Measurements from ENCODE around the gene NOC2L. TPM values are rescaled to one million over a fixed set of nuclear protein-coding genes. Genes with fewer than 3 reads are reported as not detected.

NOC2L gene
- total RNA-seq, 1 experiment from 2014 or later: 68.1 TPM

DNA sequence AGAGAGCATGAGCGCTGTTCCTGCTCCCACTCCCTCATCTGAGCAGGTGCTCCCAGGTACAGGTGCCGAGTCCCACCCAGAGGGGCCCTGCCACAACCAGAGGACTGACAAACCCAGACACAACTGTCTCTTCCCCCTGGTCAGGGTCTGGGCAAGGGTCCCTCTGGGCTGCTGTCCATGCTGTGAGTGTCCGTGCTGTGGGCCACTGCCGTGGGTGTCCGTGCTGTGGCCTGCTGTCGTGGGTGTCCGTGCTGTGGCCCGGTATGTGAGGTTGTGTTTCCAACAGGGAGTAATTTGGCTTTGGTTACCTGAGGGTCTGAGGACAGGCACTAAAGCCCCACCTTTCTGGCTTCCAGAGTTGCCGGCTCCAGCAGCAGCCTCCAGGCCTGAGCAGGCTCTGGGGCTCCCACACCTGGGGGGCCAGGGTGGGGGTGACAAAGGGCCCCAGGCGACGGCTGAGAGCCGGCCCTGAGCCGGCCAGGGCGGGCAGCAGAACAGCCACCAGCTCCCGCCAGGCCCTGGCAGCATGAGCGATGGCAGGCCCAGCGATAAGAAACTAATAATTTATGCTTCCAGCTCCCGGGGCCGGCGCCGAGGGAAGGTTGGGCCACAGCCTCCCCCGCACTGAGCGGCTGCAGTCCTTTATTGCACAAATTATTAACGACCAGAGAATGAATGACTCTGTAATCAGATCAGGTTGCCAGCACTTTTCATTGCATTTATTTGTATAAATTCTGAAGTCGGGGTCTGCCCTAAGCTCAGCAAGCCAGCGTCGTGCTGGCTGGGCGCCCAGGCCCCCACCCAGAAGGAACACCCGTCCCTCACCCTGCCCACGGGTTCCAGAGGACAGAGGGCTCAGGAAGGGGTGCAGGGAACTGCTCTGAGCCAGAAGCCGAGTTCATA lies 42.6 kb downstream of the NOC2L start:
- DNase-seq (ENCODE audit: low read depth): no peak

DNA sequence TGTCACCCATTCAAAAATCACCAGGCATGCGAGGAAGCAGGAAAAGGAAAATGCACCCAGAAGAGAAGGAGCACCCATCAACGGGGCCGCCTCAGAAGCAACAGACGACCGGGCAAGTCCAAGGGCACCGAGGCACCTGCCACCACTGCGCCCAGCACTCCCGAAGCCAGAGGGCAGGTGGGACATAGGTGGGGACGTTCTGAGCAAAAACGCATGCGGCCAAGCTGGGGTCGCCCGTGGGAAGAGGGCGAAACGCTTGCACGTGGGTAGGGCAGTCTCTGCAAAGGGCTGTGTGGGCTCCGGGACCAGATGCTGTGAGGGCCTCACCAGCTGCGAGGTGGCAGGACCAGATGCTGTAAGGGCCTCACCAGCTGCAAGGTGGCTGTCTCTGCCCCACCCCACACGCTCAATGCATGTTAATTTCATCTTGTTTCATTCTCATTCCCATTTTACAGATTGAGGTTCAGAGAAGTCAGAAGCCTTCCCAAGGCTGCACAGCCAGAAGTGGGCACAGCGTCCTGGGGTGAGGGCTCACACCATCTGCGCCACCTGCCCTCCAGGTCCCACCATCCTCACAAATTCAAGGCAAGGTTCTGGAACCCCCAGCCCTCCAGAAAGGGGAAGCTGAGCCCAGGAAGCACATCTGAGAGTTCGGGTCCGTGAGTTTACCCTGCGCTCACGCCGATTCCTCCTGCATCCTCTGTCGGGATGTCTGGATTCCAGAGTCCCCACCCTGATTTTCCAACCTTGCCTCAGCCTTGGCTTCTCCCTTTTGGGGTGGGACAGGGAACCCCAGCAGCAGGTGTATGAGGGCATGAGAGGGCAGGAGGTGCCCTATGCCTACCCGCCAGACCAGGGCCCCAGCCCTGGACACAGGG lies 43.5 kb downstream of the NOC2L start:
- no peak for DNase-seq (ENCODE audit: low read depth)

DNA sequence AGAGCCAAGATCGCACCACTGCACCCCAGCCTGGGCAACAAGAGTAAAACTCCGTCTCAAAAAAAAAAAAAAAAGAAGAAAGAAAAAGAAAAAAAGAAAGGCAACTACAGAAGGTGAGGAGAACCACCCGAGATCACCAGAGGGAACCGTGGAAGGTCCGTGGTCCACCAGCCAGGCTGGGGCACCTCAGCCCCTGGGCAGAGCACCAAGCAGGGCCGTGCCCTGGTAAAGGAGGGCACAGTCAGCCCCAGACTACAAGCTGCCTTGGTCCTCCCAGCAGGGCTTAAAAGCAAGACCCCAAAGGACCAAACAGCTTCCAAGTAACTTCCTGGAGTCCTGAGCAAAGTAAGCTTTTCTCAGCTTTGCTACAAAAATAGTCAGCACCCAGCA lies 44.2 kb downstream of the NOC2L start:
- no peak for DNase-seq (ENCODE audit: low read depth)

DNA sequence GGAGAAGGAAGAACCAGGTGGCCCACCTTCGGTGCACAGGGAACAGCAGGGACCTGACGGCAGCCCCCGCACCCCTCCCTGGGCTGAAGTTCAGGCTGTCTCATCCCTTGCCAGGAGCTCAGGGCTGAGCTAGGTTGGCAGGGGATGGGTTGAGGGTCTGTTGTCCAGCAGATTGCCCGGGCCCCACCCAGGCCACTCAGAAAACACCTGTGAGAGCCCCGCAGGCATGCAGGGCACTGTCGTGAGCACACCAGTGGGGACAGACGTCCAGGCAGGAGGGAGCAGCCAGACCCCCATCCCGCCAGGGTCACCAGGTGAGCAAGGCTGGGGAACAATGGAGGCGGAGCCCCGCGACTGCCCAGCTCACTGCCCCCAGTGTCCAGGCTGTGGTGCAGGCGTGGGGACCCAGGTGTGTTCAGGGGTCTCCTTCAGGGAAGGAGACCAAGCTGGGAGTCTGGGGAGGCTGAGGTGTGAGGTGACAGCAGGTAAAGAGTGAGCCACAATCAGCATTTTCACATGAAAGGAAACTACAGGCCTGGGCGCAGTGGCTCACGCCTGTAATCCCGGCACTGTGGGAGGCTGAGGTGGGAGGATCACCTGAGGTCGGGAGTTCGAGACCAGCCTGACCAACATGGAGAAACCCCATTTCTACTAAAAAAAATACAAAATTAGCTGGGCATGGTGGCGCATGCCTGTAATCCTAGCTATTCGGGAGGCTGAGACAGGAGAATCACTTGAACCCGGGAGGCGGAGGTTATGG lies 44.7 kb downstream of the NOC2L start:
- DNase-seq (ENCODE audit: low read depth): no peak

DNA sequence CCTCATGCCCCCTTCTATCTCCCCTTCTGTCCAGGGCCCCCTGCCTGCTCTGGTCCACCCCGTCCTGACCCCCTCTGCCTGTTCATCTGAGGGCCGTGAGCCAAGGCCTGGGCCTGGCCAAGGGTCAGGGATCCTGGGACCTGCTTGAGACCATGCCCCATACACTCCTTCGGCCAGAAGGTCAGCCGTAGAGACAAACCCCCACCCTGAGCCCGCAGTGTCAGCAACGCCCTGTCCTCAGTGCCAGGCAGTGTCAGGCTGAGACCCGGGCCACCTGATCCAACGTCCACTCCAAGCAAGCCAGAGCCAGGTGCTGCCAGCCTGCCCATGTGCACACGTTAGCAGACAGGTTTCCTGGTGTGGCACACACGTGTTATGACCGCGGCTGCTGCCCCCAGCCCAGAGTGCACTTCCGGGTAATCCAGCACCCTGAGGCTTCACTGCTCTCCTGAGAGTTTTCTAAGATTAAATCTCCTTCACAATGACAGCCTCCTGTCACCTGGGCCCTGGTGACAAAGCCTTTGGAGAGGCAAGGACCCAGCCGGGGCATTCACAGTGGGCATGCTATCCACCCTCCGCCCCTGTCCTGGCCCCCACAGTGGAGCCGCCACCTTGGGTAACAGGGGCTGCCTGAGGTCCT lies 45.4 kb downstream of the NOC2L start:
- DNase-seq (ENCODE audit: low read depth): no peak

DNA sequence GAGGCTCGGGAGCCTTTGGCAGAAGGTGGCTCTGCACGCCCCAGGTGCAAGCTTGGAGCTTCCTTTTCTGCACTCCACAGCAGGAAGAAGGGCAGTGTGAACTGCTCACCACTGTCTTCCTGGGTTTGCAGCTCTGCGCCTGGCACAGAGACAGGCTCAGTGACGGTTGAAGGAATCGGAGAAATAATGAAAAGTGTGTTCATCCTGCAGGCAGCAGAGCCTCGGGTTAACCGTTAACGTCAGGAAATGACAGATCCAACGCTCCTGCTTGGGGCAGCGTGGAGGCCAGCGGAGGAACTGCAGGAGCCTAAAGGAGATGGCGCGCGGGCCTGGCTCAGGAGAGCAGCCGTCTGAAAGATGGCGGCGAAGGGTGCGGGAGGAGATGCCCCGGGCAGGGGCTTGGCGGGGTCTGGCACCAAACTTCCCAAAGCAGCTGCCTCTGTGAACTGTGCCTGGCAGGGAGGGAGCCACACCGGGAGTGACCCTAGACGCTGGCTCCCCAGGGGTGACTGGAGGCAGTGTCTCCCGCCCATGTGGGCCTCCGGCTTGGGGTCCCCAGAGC lies 46.2 kb downstream of the NOC2L start:
- peak; percentile 38 for DNase-seq (ENCODE audit: low read depth)

DNA sequence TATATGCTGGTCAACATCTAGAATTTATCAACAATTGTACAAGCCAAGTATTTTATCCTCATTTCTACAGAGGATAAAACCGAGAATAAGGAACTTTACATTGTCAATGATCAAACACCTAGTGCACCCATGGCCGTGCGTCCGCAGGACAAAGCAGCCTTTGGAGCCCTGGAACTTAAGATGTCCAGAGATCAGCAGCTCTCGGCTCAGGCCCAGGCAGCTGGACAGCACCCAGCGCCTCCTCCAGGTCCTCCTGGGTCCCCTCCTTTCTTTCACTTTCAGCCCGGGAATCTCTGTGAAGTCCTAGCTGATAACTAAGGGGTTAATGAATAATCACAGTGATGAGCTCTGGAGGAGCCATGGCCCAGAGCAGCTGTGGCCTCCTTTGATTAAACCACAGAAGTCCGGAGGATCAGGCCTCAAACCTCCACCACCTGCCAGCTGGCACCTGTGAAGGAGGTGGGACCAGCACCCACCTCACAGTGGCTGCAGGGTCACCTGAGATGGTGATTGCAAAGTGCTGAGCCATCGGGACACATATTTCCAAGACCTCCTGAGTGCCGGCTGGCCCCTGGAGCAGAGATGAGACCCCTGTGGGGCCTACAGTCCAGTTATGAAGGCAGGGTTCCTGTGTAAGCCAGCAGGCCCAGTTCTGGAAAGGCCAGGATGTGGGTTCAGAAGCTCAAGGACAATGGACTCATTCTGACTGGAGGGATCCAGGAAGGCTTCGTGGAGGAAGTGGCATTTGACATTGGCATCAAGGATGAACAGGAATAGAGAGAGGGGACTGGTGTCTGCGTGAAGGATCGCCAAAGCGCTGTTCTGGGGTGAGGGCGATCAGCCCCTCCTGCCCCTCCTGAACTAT lies 46.9 kb downstream of the NOC2L start:
- no peak for DNase-seq (ENCODE audit: low read depth)

DNA sequence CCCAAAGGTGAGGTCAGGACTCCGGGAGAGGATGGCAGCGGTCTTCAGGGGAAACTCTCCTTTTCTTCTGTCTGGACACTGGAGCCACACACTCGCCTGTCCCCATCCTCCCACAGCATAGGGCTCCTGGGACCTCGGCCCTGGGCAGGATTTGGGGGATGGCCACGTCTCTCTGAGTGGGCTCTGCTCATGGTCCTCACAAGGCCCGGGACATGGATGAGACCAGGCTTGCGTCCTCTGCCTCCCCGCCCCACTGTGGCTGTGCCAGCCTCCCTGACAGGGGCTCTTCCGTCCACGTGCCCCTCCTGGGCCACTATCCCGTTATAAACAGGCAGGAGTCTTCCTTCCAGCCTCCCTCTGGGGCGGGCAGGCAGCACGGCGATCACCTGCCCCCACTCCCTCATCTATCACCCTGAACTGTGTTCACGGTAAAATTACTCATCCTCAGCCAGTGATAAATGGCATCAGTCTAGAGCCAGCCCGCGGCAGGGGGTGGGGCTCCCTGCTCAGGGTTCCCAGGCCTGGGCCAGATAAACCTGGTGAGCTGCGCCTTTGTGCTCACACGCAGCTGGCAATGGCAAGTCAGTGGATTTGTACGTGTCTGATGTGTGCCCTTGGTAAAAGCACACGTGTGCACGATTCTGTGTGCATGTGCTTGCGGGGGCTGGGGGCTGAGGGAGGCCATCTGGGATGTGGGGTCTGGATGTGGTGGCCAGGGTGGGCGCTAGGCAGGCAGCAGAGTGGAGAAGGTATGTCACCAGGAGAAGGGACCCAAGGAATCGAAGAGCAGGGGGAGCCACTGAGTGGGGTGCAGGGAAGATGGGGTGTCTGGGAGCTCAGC lies 48.0 kb downstream of the NOC2L start:
- DNase-seq (ENCODE audit: low read depth): peak; percentile 51

DNA sequence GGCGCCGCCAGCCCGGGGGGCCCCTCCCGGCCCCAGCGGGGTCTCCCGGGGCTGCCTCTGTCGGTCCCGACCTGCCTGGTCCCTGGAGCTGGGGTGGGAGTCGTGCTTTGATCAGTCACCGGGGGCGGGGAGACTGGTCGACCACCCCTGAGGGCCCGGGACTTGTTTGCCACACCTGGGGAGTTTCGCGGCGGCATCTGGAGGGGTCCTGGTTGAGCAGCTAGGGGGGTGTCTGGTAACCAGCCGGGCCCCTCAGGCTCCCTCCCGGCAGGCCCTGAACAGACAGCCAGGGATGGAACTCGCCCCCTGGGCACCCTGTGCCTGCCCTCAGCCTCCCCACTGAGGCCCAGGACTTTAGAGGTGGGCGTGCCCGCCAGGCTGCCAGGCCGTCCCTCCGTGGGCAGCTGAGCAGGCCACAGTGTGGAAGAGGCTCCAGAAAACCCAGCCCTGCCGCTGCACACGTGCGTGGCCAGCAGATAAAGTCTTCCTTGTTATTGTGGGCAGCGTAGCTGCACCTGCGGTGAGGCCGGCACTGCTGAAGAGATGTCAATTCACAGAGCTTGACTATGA lies 48.7 kb downstream of the NOC2L start:
- no peak for DNase-seq (ENCODE audit: low read depth)

DNA sequence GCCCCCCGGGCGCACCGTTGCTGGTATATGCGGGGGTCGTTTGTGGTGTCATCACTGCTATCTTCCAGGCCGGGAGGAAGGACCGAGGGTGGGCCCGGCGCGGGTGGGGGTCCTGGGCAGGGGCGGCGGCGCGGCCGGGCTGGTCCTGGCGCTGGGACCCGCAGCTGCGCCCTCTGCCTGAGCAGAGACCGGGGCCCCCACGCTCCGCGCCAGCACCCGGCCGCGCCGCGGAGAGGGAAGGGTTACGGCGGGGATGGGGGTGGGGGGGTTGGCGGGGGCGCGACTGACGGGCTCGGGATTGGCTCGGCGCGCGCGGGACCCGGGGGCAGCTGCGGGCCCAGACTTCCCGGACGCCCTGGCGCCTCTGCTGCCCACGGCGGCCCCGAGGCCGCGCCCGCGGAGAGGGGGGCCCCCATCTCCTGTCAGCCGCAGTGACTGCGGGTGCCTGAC lies 49.2 kb downstream of the NOC2L start:
- DNase-seq (ENCODE audit: low read depth): no peak

DNA sequence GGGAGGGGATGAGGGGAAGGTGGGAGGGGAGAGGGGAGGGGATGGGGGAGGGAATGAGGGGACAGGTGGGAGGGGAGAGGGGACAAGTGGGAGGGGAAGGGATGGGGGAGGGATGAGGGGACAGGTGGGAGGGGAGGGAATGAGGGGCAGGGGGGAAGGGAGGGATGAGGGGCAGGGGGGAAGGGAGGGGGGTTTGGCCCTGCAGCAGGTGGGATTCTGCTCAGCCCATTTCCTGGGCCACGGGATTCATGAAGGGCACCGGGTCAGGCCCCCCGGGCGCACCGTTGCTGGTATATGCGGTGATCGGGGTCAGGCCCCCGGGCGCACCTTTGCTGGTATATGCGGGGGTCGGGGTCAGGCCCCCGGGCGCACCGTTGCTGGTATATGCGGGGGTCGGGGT lies 50.4 kb downstream of the NOC2L start:
- DNase-seq (ENCODE audit: low read depth): no peak

DNA sequence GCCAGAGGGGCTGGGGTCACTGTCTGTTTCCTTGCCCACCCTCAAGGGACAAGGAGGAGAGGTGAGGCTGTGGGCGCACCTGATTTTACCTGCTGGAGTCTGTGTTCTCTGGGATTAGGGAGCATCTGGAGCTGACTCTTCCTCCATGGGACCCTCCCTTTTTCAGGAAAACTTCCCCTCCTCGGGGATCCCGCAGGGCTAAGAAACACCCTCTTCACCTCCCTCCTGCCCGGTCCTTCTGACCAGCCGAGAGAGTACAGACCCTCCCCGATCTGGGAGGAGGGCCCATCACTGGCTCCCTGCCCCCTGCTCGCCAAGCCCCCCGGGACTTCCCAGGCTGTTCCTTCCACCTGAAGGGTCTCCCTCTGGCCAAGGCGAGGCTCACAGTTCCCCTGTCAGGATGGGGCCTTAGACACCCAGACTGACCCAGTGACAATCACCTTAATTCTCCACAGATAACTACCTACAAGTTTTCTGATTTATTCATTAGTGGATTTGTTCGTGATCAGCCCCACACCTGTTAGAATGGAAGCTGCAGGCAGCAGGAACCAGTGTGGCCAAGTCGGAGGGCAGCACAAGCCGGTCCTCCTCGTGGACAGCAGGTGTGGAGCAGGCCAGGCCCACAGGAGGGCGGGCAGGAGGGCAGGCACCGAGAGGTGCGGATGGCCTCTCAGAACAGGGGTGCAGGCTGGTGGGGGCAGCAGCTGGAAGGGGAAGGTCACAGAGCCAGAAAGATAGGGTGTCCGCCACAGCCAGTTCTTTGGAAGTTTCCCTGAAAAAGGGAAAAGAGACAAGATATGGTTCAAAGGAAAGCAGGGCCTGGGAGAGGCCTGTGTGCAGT lies 51.2 kb downstream of the NOC2L start:
- DNase-seq (ENCODE audit: low read depth): no peak

DNA sequence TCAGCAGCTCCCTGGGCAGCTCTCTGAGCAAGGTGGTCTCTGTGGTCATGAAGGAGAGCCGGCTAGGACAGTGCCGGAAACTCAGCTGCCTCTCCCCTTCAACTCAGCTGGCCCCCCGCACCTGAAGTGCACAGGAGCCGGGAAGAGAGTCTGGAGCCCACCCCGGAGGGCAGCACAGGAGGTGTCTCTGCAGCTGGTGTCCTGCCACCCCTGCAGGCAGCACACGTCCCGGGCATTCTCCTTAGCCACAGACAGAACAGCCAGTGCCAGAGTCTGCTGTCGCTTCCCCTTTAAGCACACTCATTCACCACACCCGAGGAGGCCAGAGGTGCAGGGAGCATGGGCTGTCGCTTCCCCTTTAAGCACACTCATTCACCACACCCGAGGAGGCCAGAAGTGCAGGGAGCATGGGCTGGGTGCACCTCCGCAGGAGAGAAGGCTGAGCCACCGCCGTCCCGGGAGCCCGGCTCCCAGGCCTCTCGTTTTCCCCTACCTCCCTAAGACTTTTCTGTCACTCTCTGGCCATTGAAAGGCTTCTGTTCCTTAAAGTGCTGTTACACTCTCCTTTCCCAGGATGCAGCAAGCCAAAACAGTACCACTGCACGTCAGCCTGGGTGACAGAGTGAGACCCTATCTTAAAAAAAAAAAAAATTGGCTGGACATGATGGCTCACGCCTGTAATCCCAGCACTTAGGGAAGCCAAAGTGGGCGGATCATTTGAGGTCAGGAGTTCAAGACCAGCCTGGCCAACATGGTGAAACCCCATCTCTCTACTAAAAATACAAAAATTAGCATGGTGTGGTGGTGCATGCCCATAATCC lies 52.2 kb downstream of the NOC2L start:
- peak; percentile 73 for DNase-seq (ENCODE audit: low read depth)

DNA sequence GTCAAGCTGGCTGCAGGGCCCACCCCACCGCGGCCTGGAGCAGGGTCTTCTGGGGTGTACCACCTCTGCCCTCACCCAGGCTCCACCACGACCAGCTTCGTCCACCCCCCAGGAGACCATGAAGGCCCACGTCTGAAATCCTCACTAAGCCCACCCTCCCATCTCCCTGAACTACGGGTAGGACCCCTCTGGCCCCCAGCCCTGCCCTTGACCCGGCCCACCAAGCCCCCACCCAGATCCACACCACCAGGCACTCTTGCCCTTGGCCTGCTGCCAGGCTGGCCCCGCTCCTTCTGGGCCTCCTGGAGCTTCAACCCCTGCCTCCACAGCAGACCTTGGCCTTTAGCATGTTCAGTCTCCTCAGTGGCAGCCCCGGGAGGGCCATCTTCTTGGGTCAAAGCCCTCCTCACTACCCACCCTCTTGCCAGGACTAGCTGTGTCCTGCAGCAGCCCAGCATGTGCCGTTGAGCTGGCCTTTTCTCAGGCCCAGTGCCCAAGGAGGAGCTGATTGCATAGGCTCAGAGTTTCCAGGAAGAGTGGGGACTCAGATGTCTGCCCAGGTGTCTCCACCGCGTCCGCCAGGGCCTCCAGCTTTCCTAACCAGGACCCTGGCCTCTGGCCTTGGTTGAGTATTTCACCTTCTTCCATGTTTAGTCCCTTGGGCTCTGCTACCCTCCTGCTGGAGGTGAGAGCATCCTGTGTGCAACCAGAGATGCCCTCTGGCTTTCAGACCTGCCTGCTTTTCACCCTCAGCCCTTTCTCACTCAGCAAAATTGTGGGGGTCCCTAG lies 53.1 kb downstream of the NOC2L start:
- DNase-seq (ENCODE audit: low read depth): no peak

DNA sequence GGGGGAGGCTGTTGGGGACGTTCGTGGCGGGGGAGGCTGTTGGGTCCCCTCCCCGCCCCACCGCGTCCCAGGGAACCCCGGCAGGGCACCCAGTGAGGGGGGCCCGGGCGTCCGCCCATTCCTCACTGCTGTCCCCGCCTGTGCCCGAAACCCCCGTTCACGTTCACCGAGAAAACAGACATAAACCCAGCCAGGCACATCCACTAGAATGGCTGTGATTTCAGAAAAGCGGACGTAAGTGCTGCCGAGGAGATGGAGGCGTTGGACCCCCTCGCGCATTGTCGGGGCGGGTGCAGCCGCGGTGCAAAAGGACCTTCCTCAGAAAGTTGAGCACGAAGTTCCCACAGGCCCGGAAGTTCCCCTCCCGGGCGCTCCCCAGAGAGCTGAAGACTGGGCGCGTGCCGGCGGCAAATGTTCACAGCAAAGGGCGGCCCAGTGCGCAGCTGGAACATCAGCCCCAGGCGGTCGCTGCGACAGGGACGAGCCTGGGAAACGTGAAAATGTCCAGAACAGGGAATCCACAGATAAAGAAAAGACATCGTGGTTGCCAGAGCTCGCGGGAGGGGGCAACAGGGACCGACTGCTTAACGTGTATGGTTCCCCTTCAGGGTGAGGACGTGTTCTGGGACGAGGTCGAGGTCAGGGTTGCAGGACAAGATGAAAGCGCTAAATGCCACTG lies 53.8 kb downstream of the NOC2L start:
- no peak for DNase-seq (ENCODE audit: low read depth)
